IMR-90 (cell line): Measurements from ENCODE around the gene CPNE2. TPM values are rescaled to one million over a fixed set of nuclear protein-coding genes. Genes with fewer than 3 reads are reported as not detected.

Source experiments
- ATAC-seq: fragments of 200-7000 bp; cut with Tn5 transposase; 2 replicates; pipeline ENCODE4 v1.9.1; 2020; ENCODE audit warnings: low read depth, mild to moderate bottlenecking, moderate library complexity
- BruUV-seq: library from RNA; stranded (reverse); fragments of 400-500 nt; replicated peaks from 2 replicates; lab custom pipeline; 2021; lab: Mats Ljungman, UMichigan
- CTCF ChIA-PET: fragments of 300-600 bp; formaldehyde crosslinking; extraction: SDS; loops from one replicate; lab custom pipeline; 2021; ENCODE audit warnings: antibody characterized with exemption; lab: Yijun Ruan, JAX
- POLR2A ChIA-PET: fragments of 300-600 bp; sonication (Branson Sonifier 250); formaldehyde crosslinking; loops from one replicate; lab custom pipeline; 2022; ENCODE audit warnings: antibody characterized with exemption; ENCODE audit not compliant: unreplicated experiment; lab: Charles Lee
- DNase-seq: peaks from one replicate; pipeline ENCODE4 v3.0.0; 2013
- H2AFZ ChIP-seq: replicated peaks from 2 replicates; pipeline ENCODE3; 2013; ENCODE audit warnings: low read length, mild to moderate bottlenecking; ENCODE audit not compliant: poor library complexity
- H2AK5ac ChIP-seq: 2 replicates; pipeline ENCODE4 v1.6.1; 2013; ENCODE audit warnings: low read depth, low read length, inconsistent platforms
- H2AK9ac ChIP-seq: replicated peaks from 2 replicates; pipeline ENCODE3; 2013; ENCODE audit warnings: mild to moderate bottlenecking, low read depth, low read length, moderate library complexity; ENCODE audit not compliant: poor library complexity
- H2BK120ac ChIP-seq: 2 replicates; pipeline ENCODE4 v1.6.1; 2013; ENCODE audit warnings: low read depth, low read length, inconsistent platforms
- H2BK15ac ChIP-seq: 3 replicates; pipeline ENCODE4 v1.6.1; 2013; ENCODE audit warnings: low read depth, low read length, inconsistent platforms
- H2BK20ac ChIP-seq: 2 replicates; pipeline ENCODE4 v1.6.1; 2013; ENCODE audit warnings: low read depth, mild to moderate bottlenecking, inconsistent platforms, low read length, moderate library complexity
- H2BK5ac ChIP-seq: 2 replicates; pipeline ENCODE4 v1.6.1; 2013; ENCODE audit warnings: mild to moderate bottlenecking, low read depth, low read length, inconsistent platforms; ENCODE audit not compliant: poor library complexity, severe bottlenecking
- H3K14ac ChIP-seq: replicated peaks from 2 replicates; pipeline ENCODE4 v1.6.1; 2013; ENCODE audit warnings: low read depth, low read length, inconsistent platforms
- H3K18ac ChIP-seq: 2 replicates; pipeline ENCODE4 v1.6.1; 2013; ENCODE audit warnings: low read depth, low read length, control low read depth
- H3K23ac ChIP-seq: 2 replicates; pipeline ENCODE4 v1.6.1; 2013; ENCODE audit warnings: low read depth, low read length, inconsistent platforms
- H3K27ac ChIP-seq: 2 replicates; pipeline ENCODE4 v1.5.1; 2013; ENCODE audit warnings: mild to moderate bottlenecking, control low read depth, low read length; ENCODE audit not compliant: insufficient read depth
- H3K27me3 ChIP-seq: 2 replicates; pipeline ENCODE4 v1.6.1; 2013; ENCODE audit warnings: low read length; ENCODE audit not compliant: control insufficient read depth, insufficient read depth
- H3K36me3 ChIP-seq: 2 replicates; pipeline ENCODE4 v1.6.1; 2013; ENCODE audit warnings: low read length, mixed read lengths; ENCODE audit not compliant: control insufficient read depth, insufficient read depth
- H3K4ac ChIP-seq: 2 replicates; pipeline ENCODE4 v1.6.1; 2013; ENCODE audit warnings: low read depth, low read length, inconsistent platforms
- H3K4me1 ChIP-seq: 2 replicates; pipeline ENCODE4 v1.6.1; 2013; ENCODE audit warnings: low read length, mixed read lengths; ENCODE audit not compliant: control insufficient read depth, insufficient read depth
- H3K4me2 ChIP-seq: 2 replicates; pipeline ENCODE4 v1.6.1; 2013; ENCODE audit warnings: low read depth, mild to moderate bottlenecking, control low read depth, low read length, moderate library complexity
- H3K4me3 ChIP-seq: 2 replicates; pipeline ENCODE4 v1.5.1; 2013; ENCODE audit warnings: low read depth, mild to moderate bottlenecking, control low read depth, low read length, moderate library complexity; ENCODE audit not compliant: insufficient read depth
- H3K56ac ChIP-seq: 2 replicates; pipeline ENCODE4 v1.6.1; 2013; ENCODE audit warnings: low read length, inconsistent platforms; ENCODE audit not compliant: insufficient read depth; ENCODE audit errors: extremely low read depth
- H3K79me1 ChIP-seq, 2 experiments: 2 replicates each; pipeline ENCODE4 v1.6.1; 2013; ENCODE audit warnings: low read length in 2 of 2, inconsistent platforms in 1 of 2, low read depth in 1 of 2
- H3K9ac ChIP-seq: 2 replicates; pipeline ENCODE4 v1.6.1; 2013; ENCODE audit warnings: low read depth, low read length, control low read depth
- H3K9me1 ChIP-seq: 2 replicates; pipeline ENCODE4 v1.6.1; 2013; ENCODE audit warnings: low read length, inconsistent platforms; ENCODE audit not compliant: insufficient read depth
- H3K9me3 ChIP-seq: 2 replicates; pipeline ENCODE4 v1.6.1; 2013; ENCODE audit warnings: low read length; ENCODE audit not compliant: control insufficient read depth, insufficient read depth
- H4K20me1 ChIP-seq: 2 replicates; pipeline ENCODE4 v1.6.1; 2013; ENCODE audit warnings: low read length, inconsistent platforms; ENCODE audit not compliant: insufficient read depth
- H4K5ac ChIP-seq: 2 replicates; pipeline ENCODE4 v1.6.1; 2013; ENCODE audit warnings: mild to moderate bottlenecking, low read depth, low read length, control low read depth
- H4K8ac ChIP-seq, 2 experiments: 2 replicates each; pipeline ENCODE4 v1.6.1; 2013; ENCODE audit warnings: low read depth in 2 of 2, low read length in 2 of 2, control low read depth in 1 of 2, inconsistent platforms in 1 of 2
- H4K91ac ChIP-seq: 2 replicates; pipeline ENCODE4 v1.6.1; 2013; ENCODE audit warnings: low read depth, low read length, inconsistent platforms; ENCODE audit not compliant: insufficient read depth
- BHLHE40 ChIP-seq: fragments of 150-350 bp; IDR thresholded peaks from 2 replicates; pipeline ENCODE4 v1.6.1; 2016; ENCODE audit warnings: mild to moderate bottlenecking, low read depth, low read length
- CEBPB ChIP-seq: IDR thresholded peaks from 2 replicates; pipeline ENCODE4 v1.6.1; 2012; ENCODE audit warnings: low read depth, low read length, improper control_type of control experiment
- CHD1 ChIP-seq: IDR thresholded peaks from 2 replicates; pipeline ENCODE4 v1.6.1; 2012; ENCODE audit warnings: low read depth, low read length, improper control_type of control experiment
- CTCF ChIP-seq: conservative IDR thresholded peaks from 2 replicates; pipeline ENCODE4 v1.5.1; 2012; ENCODE audit warnings: mild to moderate bottlenecking, low read depth, low read length, improper control_type of control experiment
- ELK1 ChIP-seq: fragments of 150-350 bp; IDR thresholded peaks from 2 replicates; pipeline ENCODE4 v1.6.1; 2016; ENCODE audit warnings: low read depth, mild to moderate bottlenecking, low read length, moderate library complexity, borderline replicate concordance
- FOS ChIP-seq: fragments of 150-350 bp; IDR thresholded peaks from 2 replicates; pipeline ENCODE4 v1.6.1; 2016; ENCODE audit warnings: low read depth, low read length
- MXI1 ChIP-seq: IDR thresholded peaks from 2 replicates; pipeline ENCODE4 v1.6.1; 2012; ENCODE audit warnings: low read depth, mild to moderate bottlenecking, low read length, moderate library complexity, borderline replicate concordance
- NFE2L2 ChIP-seq: fragments of 150-350 bp; IDR thresholded peaks from 2 replicates; pipeline ENCODE4 v1.6.1; 2016; ENCODE audit warnings: low read depth, mild to moderate bottlenecking, low read length
- POLR2A ChIP-seq: IDR thresholded peaks from 2 replicates; pipeline ENCODE4 v1.6.1; 2012; ENCODE audit warnings: mild to moderate bottlenecking, low read depth, low read length
- RAD21 ChIP-seq: IDR thresholded peaks from 2 replicates; pipeline ENCODE4 v1.6.1; 2012; ENCODE audit warnings: low read length, improper control_type of control experiment
- RCOR1 ChIP-seq: IDR thresholded peaks from 2 replicates; pipeline ENCODE4 v1.6.1; 2012; ENCODE audit warnings: mild to moderate bottlenecking, low read length, improper control_type of control experiment; ENCODE audit not compliant: insufficient replicate concordance
- RFX5 ChIP-seq: IDR thresholded peaks from 2 replicates; pipeline ENCODE4 v1.8.0; 2012; ENCODE audit warnings: low read depth, mild to moderate bottlenecking, low read length, moderate library complexity
- SMC3 ChIP-seq: fragments of 150-350 bp; IDR thresholded peaks from 2 replicates; pipeline ENCODE4 v1.6.1; 2016; ENCODE audit warnings: low read depth, mild to moderate bottlenecking, antibody characterized with exemption, low read length, moderate library complexity
- WGBS, 2 experiments: methylation state at CpG; one replicate each; pipeline versions ENCODE4 v1.1.5 to v1.1.7; 2013; ENCODE audit warnings: missing lambda C conversion rate in 2 of 2; ENCODE audit not compliant: insufficient read length in 1 of 2; ENCODE audit errors: extremely low coverage in 2 of 2; 5-methylcytosine and 5-hydroxymethylcytosine counted together
- dilution Hi-C: fragments of 300-500 bp; cut with HindIII; formaldehyde crosslinking; loops from one replicate; pipeline ENCODE4 v1.14.3; 2018; ENCODE audit warnings: low sequenced_read_pairs; ENCODE audit not compliant: unreplicated experiment
- in situ Hi-C: fragments of 300-500 bp; cut with MboI; formaldehyde crosslinking; loops from 3 replicates; pipeline ENCODE4 v1.14.3; 2019; ENCODE audit warnings: low sequenced_read_pairs, inconsistent platforms, mixed read lengths
- intact Hi-C: fragments of 100-400 bp; cut with micrococcal nuclease; formaldehyde crosslinking; loops from 2 replicates; pipeline ENCODE4 v1.10.0; 2022
- polyA plus RNA-seq, 3 experiments: library from polyadenylated mRNA; depleted of rRNA; stranded (reverse); fragments of >200 nt; gene quantifications; 2 replicates each; pipeline ENCODE4 v1.2.3, GENCODE V29; 2012; ENCODE audit warnings: low replicate concordance in 1 of 3
- total RNA-seq: library from RNA; depleted of rRNA; stranded (reverse); fragments of >200 nt; gene quantifications from 2 replicates; pipeline ENCODE4 v1.2.3, GENCODE V29; 2012
- TF ChIP-seq, protein P1 (sequence below): fragments of 150-350 bp; IDR thresholded peaks from 2 replicates; pipeline ENCODE4 v1.6.1; 2017; ENCODE audit warnings: mild to moderate bottlenecking, antibody characterized with exemption, low read length, low read depth

The CPNE2 gene
- total and polyA plus RNA-seq, 2 of the 4 experiments (the other 2 are of a cell fraction): 15.4 to 48.0 TPM

- no peak overlapping the region for H3K4me3 ChIP-seq
- no peaks in the 10 kb centered on the region for H3K79me1 ChIP-seq
- H3K27me3 ChIP-seq: no peaks in the 10 kb centered on the region
- H4K20me1 ChIP-seq: no peaks in the 10 kb centered on the region; the same call in 1 of the 2 replicates
- no peak for DNase-seq
- no peak overlapping the region for H4K91ac ChIP-seq
- H4K8ac ChIP-seq: no peak overlapping the region
- no TSS peak for BruUV-seq
- no peak overlapping the region for H2BK15ac ChIP-seq
- H3K56ac ChIP-seq: no peak overlapping the region
- H2BK5ac ChIP-seq: no peak overlapping the region
- H3K23ac ChIP-seq: no peak overlapping the region
- dilution Hi-C loops: no loop called here
- no peak overlapping the region for H2BK20ac ChIP-seq
- no peak overlapping the region for H3K4me2 ChIP-seq
- no peak overlapping the region for H3K9ac ChIP-seq
- no peak overlapping the region for H2BK120ac ChIP-seq
- no peak overlapping the region for H3K4ac ChIP-seq
- intact Hi-C loops: no loop called here
- no peak overlapping the region for H3K18ac ChIP-seq
- H3K4me1 ChIP-seq: no peaks in the 10 kb centered on the region
- H3K9me3 ChIP-seq: no peaks in the 10 kb centered on the region
- ChIA-PET POLR2A (no interaction called here), CTCF (interaction anchor here (0.5 to 1.4 kb wide), 2 partner anchors 9 to 11 kb away, joined by 4 to 5 read pairs; no protein-coding TSS in a partner anchor)
- WGBS, 2 experiments: 88% methylated on average over 2 of the region's 8 CpGs; no CpG with 5 or more reads in 1 of the 2 experiments
- no peak overlapping the region for H2AK9ac ChIP-seq
- H3K27ac ChIP-seq: no peak overlapping the region
- TF ChIP-seq CTCF (no peak), RCOR1 (no peak), BHLHE40 (no peak), FOS (no peak), MXI1 (no peak), SMC3 (no peak), POLR2A (no peak), RAD21 (no peak), NFE2L2 (no peak), CEBPB (no peak), RFX5 (no peak), CHD1 (no peak), ELK1 (no peak)
- TF ChIP-seq, protein P1, sequence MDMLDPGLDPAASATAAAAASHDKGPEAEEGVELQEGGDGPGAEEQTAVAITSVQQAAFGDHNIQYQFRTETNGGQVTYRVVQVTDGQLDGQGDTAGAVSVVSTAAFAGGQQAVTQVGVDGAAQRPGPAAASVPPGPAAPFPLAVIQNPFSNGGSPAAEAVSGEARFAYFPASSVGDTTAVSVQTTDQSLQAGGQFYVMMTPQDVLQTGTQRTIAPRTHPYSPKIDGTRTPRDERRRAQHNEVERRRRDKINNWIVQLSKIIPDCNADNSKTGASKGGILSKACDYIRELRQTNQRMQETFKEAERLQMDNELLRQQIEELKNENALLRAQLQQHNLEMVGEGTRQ: no peak
- peaks cover 6% of the 10 kb centered on the region; the same call in 1 of the 2 replicates for H3K9me1 ChIP-seq
- in situ Hi-C loops: no loop called here
- no peak for ATAC-seq
- H2AK5ac ChIP-seq: no peak overlapping the region
- no peak overlapping the region for H4K5ac ChIP-seq
- H3K36me3 ChIP-seq: peaks cover 3% of the 10 kb centered on the region; the same call in 1 of the 2 replicates
- no peak overlapping the region for H2AFZ ChIP-seq
- no peak overlapping the region for H3K14ac ChIP-seq
Measured at GRCh38 chr16:57072616-57073275, 19.6 kb upstream of the CPNE2 start.
